GM19438 (cell line): Measurements from ENCODE around the gene THEM4.
"Not testable (repeated sequence)": the region's sequence is repeated elsewhere in the genome, so short reads cannot be mapped to it uniquely, and the experiment has no call there.

Source experiments
- ATAC-seq: cut with Tn5 transposase; IDR thresholded peaks from one replicate; pipeline ENCODE4 v1.9.1; 2021; ENCODE audit warnings: low read depth; ENCODE audit not compliant: unreplicated experiment

THEM4 gene

GRCh38 chr1:151935894-151936602 is 26.7 kb upstream of the THEM4 start:
- ATAC-seq = no peak

- ATAC-seq = no peak
Observed at GRCh38 chr1:151935154-151935553, 25.8 kb upstream of the THEM4 start.

DNA sequence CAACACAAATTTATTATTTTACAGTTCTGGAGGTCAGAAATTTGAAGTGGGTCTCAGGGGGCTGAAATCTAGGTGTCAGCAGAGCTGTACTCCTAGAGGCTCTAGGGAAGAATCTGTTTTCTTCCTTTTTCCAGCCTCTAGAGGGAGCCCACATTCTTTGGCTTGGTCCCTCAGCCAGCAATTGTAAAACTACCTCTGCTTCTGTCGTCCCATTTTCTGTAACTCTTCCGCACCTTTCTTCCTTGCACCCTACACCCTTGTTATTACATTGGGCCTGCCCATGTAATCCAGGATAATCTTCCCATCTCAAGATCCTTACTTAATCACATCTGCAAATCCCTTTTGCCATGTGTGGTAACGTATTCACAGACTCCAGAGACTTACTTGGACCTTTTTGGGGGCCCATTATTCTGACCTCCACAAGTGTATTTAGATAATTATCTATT is 24.8 kb upstream of the THEM4 start:
- ATAC-seq = no peak

DNA sequence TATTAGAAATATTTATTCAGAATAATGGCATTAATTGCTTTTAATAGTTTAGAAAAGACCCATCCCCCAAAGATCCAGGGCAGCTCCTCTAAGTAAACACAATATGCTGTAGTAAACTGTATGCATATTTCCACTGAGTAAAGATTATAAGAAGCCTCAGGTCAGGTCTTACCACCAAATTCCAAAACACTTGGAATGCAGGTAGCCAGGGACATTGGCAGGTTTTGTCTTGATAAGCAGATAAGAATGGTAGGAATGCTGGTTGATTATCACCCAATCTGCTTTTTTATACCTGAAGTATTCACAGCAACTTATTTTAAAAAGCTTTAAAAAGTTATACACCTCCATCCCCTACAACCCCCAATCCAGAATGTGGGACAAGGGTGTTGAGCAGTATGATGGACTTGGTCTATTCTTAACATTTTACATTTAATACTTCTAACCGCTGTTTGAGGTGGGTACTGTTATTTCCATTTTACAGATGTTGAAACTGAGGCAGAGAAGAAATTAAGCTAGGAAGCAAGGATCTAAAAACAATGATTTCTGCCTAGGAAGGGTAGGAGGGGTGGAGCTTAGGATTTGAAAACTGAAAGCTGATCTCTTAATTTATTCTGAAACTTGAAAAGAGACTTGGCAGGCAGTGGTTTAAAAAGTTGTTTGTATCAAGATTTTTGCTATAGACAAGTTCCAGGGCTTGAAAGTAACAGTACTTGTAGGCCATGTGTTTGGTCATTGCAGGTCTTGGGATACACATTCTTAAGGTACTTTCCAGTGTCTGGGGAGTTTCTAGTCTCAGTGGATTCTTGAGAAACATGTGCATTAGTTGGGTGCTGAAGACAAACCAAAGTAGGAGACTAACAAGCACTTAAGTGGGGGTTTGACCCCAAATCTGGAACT is 15.6 kb upstream of the THEM4 start:
- no peak for ATAC-seq

DNA sequence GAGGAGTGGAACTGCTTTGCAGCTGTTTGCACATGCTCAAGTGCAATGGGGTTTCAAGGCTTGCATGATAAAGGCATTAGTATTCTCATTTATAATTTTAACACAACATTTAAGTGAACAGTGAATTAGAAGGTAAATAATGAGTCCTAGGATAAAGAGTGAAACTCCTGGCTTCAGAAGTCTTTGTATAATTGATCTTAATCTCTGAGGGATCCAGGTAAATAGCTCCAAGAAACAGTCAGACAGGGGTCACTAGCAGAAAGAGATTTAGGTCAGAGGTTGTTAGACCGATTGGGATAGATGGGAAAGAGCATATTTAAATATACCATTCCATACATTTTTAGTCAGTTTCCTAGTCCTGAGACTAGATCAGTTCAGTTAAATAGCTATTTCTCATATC is 14.1 kb upstream of the THEM4 start:
- no peak for ATAC-seq

DNA sequence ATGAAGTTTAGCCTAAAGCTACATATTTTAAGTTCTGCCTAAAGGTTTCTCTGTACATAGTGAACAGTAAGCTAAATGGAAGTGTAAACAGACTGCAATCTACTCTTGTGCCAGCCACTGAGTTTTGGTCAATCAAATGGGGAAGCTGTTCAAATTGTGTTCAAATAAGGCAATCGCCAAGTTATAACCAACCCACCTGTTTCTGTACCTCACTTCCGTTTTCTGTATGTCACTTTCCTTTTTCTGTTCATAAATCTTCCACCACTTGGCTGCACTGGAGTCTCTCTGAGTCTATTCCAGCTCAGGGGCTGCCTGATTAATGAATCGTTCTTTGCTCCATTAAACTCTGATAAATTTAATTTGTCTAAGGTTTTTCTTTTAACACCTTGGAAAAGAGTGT is 10.8 kb upstream of the THEM4 start:
- ATAC-seq = no peak

DNA sequence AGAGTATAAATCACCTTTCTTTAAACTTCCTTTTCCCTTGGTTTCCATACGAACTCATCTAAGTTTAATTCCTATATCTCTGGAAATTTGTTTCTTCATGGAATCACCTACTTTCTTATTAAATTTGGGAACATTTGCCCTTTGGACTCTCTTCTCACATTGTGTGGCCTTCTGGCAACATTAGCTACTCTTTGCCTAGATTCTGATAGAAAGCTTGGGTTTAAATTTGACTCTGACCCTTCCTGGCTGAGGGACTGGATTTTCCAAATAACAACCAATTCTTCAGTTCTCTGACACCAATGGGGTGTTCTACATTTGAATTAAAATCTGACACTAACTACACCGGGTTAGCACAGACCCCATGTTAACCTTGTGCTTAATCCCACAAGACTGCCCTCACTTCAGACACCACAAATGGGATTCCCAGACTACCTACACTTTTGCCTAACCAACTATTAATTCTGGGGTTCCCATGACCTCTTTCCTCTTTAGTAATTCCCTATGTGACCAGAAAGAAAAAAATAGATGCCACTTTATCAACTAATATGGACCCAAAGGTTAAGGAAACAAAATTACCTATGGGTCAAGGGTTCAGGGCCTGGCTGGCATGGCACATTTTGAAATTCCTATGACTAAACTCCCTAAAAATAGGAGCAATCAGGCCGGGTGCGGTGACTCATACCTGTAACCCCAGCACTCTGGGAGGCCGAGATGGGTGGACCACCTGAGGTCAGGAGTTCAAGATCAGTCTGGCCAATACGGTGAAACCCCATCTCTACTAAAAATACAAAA is 9.7 kb upstream of the THEM4 start:
- ATAC-seq = no peak

- no peak for ATAC-seq
Observed at GRCh38 chr1:151918156-151918555, 8.8 kb upstream of the THEM4 start.

- no peak for ATAC-seq
Observed at GRCh38 chr1:151916726-151917370, 7.5 kb upstream of the THEM4 start.

DNA sequence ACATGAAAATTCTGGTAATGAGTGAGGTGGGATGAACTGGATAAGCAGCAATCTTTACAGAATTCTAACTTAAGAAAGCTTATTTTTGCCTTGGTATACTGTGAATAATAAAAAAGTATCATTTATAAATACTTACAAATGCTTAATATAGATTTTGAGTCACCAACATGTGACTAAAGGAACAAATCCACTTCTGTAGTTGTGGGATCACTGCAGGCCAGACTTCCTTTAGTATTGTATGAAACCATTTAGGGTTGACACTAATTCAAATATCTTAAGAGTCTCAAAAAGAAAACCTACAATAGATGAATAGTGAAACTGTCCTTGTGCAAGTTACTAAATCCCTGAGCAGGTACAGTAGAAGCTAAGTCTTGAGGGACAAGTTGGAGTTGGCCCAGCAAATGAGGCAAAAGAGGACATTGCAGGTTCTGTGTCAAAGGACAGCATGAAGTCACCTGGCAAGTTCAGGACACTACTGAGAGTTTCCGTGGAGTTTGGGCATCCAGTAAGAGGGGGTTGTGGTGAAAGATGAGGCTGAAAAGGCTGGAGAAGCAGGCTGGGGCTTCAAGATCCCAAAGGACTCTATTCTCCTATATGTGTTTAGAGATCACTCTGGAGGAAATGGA is 5.9 kb upstream of the THEM4 start:
- ATAC-seq = no peak

DNA sequence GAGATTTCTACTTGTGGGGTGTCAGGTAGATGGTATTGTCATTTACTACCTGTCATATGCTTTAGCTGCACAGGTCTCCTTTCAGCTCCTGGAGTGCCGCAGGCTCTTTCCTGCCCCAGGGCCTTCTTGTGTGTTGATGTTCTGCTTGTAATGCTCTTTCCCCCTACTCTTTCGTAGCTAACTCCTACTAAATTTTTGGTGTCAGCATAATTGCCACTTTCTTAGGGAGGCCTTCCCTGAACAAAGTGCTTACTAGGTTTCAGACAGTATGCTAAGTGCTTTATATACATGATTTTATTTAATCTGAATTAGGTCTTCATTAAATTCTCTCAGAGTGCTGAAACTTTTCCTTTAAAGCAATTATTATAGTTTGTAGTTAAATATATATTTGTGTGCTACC is 4.8 kb upstream of the THEM4 start:
- ATAC-seq = no peak

DNA sequence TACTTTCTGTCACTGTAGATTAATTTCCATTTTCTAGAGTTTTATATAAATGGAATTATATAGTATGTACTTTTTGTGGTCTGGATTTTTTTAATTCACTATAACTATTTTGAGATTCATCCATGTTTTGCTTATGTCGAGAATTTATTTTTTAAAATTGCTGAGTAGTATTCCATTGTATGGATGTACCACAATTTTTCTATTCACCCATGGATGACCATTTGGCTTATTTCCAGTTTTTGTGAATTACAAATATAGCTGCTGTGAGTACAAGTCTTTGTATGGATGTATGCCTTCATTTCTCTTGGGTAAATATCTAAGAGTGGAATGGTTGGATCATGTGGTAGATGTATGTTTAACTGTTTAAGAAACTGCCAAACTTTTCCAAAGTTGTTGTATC is 3.7 kb upstream of the THEM4 start:
- no peak for ATAC-seq

DNA sequence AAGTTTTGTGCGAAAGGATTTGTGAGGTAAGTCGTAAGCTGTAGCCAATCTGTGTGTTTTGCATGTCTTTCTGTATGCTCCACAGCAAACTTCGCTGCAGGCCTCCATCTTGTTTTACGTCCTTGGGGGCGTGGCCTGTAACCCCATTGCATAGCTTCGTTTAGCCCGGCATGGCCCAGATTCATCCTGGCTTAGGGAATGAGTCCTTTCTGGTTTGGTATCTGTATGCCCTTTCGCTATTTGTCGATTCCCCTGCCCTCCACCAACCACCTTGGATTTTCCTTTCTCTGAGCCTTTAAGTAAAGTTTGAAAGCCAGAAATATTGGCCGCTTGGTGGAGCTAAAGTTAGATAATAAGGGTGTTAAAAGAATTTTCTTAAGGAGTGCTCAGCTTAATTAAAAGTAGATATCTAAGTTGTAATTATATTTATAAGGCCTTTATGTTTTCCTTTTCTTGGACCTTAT is 1.1 kb downstream of the THEM4 start:
- no peak for ATAC-seq

GRCh38 chr1:151907363-151908139 is 1.8 kb downstream of the THEM4 start:
- no peak for ATAC-seq

GRCh38 chr1:151906324-151906645 is 3.0 kb downstream of the THEM4 start:
- ATAC-seq = not testable (repeated sequence)

GRCh38 chr1:151905443-151906323 is 3.6 kb downstream of the THEM4 start:
- ATAC-seq = not testable (repeated sequence)

- ATAC-seq = no peak
Observed at GRCh38 chr1:151905070-151905442, 4.3 kb downstream of the THEM4 start.

DNA sequence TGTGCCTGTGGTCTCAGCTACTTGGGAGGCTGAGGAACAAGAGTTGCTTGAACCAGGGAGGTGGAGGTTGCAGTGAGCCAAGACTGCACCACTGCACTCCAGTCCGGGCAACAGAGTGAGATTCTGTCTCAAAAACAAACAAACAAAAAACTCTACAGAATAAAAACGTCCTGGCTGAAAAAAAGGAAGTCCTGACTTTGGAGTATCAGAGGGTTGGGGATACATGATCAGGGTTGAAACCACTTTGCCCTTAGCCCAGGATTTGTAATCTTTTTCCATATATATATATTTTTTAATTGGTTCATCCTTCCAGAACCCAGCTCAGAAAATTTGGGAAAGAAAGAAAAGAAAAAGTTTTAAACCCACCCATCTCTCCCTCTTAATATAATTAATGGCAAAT is 6.5 kb downstream of the THEM4 start:
- ATAC-seq = no peak
